Stomach (tissue), 9 donors: ENCODE measurements around the gene SLC22A13. TPM values are rescaled to one million over a fixed set of nuclear protein-coding genes. Genes with fewer than 3 reads are reported as not detected.

Experiments used
- DNase-seq, 2 donors: peaks; one replicate each; pipeline versions ENCODE4 v3.0.0 to v3.0.0-alpha.2; 2013 to 2019
- H3K27ac ChIP-seq, 5 donors: fragments of 200-600 bp in 4 of 5; sonication (generic) in 4 of 5; one replicate each; pipeline ENCODE4 v1.5.1; 2013 to 2019; ENCODE audit warnings: mild to moderate bottlenecking in 1 of 5, moderate library complexity in 1 of 5
- H3K27me3 ChIP-seq, 3 donors: fragments of 200-600 bp; sonication (generic); one replicate each; pipeline ENCODE4 v1.5.1; 2017 to 2019; ENCODE audit warnings: mixed run types in 1 of 3
- H3K36me3 ChIP-seq, 4 donors: fragments of 200-600 bp; sonication (generic); 1 replicate in 3 of 4; 2 replicates in 1 of 4; pipeline ENCODE4 v1.5.1; 2016 to 2019
- H3K4me1 ChIP-seq, 4 donors: fragments of 200-600 bp; sonication (generic); one replicate each; pipeline ENCODE4 v1.5.1; 2016 to 2019
- H3K4me3 ChIP-seq, 4 donors: fragments of 200-600 bp; sonication (generic) in 3 of 4; one replicate each; pipeline ENCODE4 v1.5.1; 2016 to 2019; ENCODE audit warnings: mild to moderate bottlenecking in 1 of 4
- H3K9me3 ChIP-seq, 4 donors: fragments of 200-600 bp; sonication (generic); one replicate each; pipeline ENCODE4 v1.5.1; 2016 to 2019
- CTCF ChIP-seq, 7 experiments: fragments of 450-650 bp in 4 of 7; fragments of 200-600 bp in 3 of 7; sonication (generic) in 3 of 7; IDR thresholded peaks; one replicate each; pipeline ENCODE4 v1.5.1; 2016 to 2019; ENCODE audit warnings: antibody characterized with exemption in 7 of 7, control low read depth in 2 of 7, mild to moderate bottlenecking in 1 of 7
- EP300 ChIP-seq: sonication (generic); formaldehyde crosslinking; IDR thresholded peaks from one replicate; pipeline ENCODE4 v1.6.1; 2017; ENCODE audit warnings: antibody characterized with exemption
- POLR2A ChIP-seq, 4 donors: fragments of 450-650 bp; IDR thresholded peaks; one replicate each; pipeline ENCODE4 v1.6.1; 2016; ENCODE audit warnings: antibody characterized with exemption in 4 of 4, control low read depth in 2 of 4, mild to moderate bottlenecking in 1 of 4, moderate library complexity in 1 of 4
- POLR2AphosphoS5 ChIP-seq, 3 donors: sonication (generic); formaldehyde crosslinking; IDR thresholded peaks; one replicate each; pipeline ENCODE4 v1.6.1; 2016; ENCODE audit warnings: antibody characterized with exemption in 3 of 3
- WGBS, 5 donors: extraction: QIAGEN DNeasy Blood & Tissue Kit in 3 of 5; methylation state at CpG; one replicate each; pipeline versions ENCODE4 v1.1.5 to v1.1.7; 2013 to 2018; 5-methylcytosine and 5-hydroxymethylcytosine counted together
- intact Hi-C: fragments of 100-400 bp; cut with DNase I; formaldehyde crosslinking; loops from one replicate; pipeline ENCODE4 v1.15.1; 2023; ENCODE audit warnings: low total_unique reads
- polyA plus RNA-seq, 3 donors: library from polyadenylated mRNA; stranded (reverse); fragments of 200-250 nt; gene quantifications; one replicate each; pipeline ENCODE4 v1.2.3, GENCODE V29; 2013
- total RNA-seq, 5 donors: library from RNA; depleted of rRNA; stranded (reverse); fragments of >200 nt; gene quantifications; one replicate each; pipeline versions ENCODE4 v1.1.0 to v1.2.3, GENCODE V29; 2014 to 2016
- donor health status: healthy with polysubstance abuse.
- donor health status: Bipolar disorder and iron deficiency.
- donor health status: healthy.

SLC22A13 gene
- total and polyA plus RNA-seq, 8 donors: 0.05 to 0.73 (median 0.29) TPM; not detected in 5

DNA sequence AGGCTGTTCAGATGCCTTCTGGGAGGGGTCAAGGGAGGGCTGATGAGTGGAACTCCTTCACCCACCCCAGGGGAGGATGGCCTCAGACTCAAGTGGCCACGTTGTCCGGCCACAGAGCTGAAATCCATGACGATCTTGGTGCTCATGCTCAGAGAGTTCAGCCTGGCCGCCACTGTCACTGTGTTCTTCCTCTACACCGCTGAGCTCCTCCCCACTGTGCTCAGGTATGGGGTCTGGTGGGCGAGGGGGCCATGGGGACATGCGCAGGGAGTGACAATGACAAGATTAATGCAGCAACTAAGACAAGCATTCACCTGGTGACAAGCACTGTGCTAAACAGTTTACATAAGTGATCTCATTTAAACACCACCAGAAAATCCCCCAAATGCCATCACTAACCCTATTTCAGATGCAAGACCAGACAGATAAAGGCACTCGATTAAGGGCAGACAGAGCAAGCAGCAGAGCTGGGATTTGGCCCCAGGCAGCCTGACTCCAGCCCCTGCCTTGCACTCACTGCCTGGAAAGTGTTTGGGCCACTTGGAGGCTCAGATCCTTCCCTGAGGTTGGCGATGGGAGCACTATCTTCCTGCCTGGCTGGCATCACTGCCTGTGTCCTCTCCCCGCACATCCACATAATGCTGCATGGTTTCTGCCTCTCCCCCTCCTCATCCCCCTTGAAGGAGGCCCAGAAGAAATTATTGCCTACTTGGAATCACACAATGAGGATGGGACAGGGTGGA is 50.0 kb downstream of the SLC22A13 start:
- H3K4me1 ChIP-seq: no peaks in the 10 kb centered on the region
- no peaks in the 10 kb centered on the region for H3K36me3 ChIP-seq
- no peak for TF ChIP-seq CTCF (IDR thresholded peaks at IDR 0.05)
- TF ChIP-seq POLR2A (IDR thresholded peaks at IDR 0.05): no peak
- no peak for TF ChIP-seq EP300
- no peak for TF ChIP-seq POLR2AphosphoS5 (IDR thresholded peaks at IDR 0.05)
- no peak for DNase-seq
- intact Hi-C loops: no loop called here
- H3K4me3 ChIP-seq: no peak overlapping the region
- no peak overlapping the region for H3K27ac ChIP-seq
- no peaks in the 10 kb centered on the region for H3K9me3 ChIP-seq
- WGBS, 5 donors: 67 to 86% (median 82%) methylated on average over 4 to 10 of the region's 10 CpGs
- H3K27me3 ChIP-seq: no peaks in the 10 kb centered on the region

GRCh38 chr3:38316356-38317191 is 51.0 kb downstream of the SLC22A13 start:
- TF ChIP-seq POLR2A (IDR thresholded peaks at IDR 0.05): no peak
- no peak for TF ChIP-seq POLR2AphosphoS5 (IDR thresholded peaks at IDR 0.05)
- TF ChIP-seq CTCF (IDR thresholded peaks at IDR 0.05): no peak
- no peak for TF ChIP-seq EP300
- DNase-seq: no peak
- no peak overlapping the region for H3K27ac ChIP-seq
- no peaks in the 10 kb centered on the region for H3K27me3 ChIP-seq
- H3K9me3 ChIP-seq: no peaks in the 10 kb centered on the region
- H3K4me1 ChIP-seq: no peaks in the 10 kb centered on the region
- WGBS, 5 donors: 62 to 73% (median 70%) methylated on average over 22 of the region's 22 CpGs
- no peaks in the 10 kb centered on the region for H3K36me3 ChIP-seq
- H3K4me3 ChIP-seq: no peak overlapping the region
- intact Hi-C loops: no loop called here

DNA sequence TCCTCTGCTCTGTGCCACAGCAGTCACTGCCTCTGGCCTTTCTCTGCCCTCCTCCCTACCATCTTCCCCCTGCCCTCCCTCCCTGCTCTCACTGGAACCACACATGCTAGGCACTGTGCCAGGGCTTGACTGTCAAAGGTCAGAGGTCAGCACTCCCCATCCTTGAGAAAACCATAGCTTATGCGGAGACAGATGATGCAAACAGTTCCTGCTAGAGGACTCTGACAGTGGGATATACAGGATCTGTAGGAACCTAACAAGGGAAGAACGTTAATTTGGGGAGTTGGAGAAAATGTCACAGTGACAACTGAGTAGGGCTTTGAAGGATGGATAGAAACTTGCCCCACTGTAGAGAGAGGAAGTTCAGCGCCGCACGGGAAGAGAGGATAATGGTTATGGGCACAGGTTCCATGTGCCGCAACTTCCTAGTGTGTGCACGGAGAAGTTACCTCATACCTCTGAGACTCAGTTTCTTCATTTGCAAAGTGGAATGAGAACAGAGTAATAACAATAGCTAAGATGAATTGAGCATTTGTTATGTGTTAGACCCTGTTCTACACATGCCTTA is 51.7 kb downstream of the SLC22A13 start:
- Histone ChIP-seq H3K4me3 (no peak overlapping the region), H3K4me1 (no peaks in the 10 kb centered on the region), H3K27ac (no peak overlapping the region), H3K9me3 (no peaks in the 10 kb centered on the region), H3K27me3 (no peaks in the 10 kb centered on the region), H3K36me3 (no peaks in the 10 kb centered on the region)
- intact Hi-C loops: no loop called here
- no peak for DNase-seq
- WGBS, 5 donors: 78 to 88% (median 83%) methylated on average over 7 of the region's 7 CpGs
- TF ChIP-seq CTCF (IDR thresholded peaks at IDR 0.05) (no peak), EP300 (no peak), POLR2AphosphoS5 (IDR thresholded peaks at IDR 0.05) (no peak), POLR2A (IDR thresholded peaks at IDR 0.05) (no peak)
